ENCODE measurements around the gene DPY19L1.
"Not testable (repeated sequence)": the region's sequence is repeated elsewhere in the genome, so short reads cannot be mapped to it uniquely, and the experiment has no call there.

DNA sequence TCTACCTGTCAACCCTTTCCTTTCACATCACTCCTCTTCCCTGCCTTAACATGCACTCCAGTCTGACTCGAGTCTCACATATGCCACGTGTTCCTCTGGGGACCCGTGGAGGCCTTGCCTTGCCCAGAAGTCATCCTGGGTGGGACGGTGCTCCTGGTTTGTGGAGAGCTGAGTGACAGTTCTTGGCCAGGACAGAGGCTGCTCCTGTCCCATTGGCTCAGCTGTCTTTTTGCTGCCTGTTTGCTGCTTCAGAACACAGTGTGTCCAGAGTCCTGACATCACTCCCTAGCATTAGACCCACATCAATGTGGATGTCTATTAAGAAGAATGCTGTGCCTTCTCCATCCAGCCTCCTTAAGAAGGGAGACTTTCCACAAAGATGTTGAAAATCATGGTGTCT is 116.8 kb downstream of the DPY19L1 start:
- TF ChIP-seq, protein P1, sequence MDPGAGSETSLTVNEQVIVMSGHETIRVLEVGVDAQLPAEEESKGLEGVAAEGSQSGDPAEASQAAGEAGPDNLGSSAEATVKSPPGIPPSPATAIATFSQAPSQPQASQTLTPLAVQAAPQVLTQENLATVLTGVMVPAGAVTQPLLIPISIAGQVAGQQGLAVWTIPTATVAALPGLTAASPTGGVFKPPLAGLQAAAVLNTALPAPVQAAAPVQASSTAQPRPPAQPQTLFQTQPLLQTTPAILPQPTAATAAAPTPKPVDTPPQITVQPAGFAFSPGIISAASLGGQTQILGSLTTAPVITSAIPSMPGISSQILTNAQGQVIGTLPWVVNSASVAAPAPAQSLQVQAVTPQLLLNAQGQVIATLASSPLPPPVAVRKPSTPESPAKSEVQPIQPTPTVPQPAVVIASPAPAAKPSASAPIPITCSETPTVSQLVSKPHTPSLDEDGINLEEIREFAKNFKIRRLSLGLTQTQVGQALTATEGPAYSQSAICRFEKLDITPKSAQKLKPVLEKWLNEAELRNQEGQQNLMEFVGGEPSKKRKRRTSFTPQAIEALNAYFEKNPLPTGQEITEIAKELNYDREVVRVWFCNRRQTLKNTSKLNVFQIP (CRISPR knock-in tag; IDR thresholded peaks at IDR 0.05; ENCODE audit: borderline replicate concordance, low read depth), result not testable (repeated sequence)
- TF ChIP-seq ZC3H10 (CRISPR knock-in tag; IDR thresholded peaks at IDR 0.05); OSR1 (CRISPR knock-in tag; IDR thresholded peaks at IDR 0.05); CREB5 (CRISPR knock-in tag; IDR thresholded peaks at IDR 0.05; ENCODE audit: low read depth); ARNTL (CRISPR knock-in tag; IDR thresholded peaks at IDR 0.05; ENCODE audit: borderline replicate concordance, low read depth); ESRRG (CRISPR knock-in tag; IDR thresholded peaks at IDR 0.05); BACH2 (CRISPR knock-in tag; IDR thresholded peaks at IDR 0.05; ENCODE audit: borderline replicate concordance): not testable (repeated sequence)
- TF ChIP-seq, protein P2, sequence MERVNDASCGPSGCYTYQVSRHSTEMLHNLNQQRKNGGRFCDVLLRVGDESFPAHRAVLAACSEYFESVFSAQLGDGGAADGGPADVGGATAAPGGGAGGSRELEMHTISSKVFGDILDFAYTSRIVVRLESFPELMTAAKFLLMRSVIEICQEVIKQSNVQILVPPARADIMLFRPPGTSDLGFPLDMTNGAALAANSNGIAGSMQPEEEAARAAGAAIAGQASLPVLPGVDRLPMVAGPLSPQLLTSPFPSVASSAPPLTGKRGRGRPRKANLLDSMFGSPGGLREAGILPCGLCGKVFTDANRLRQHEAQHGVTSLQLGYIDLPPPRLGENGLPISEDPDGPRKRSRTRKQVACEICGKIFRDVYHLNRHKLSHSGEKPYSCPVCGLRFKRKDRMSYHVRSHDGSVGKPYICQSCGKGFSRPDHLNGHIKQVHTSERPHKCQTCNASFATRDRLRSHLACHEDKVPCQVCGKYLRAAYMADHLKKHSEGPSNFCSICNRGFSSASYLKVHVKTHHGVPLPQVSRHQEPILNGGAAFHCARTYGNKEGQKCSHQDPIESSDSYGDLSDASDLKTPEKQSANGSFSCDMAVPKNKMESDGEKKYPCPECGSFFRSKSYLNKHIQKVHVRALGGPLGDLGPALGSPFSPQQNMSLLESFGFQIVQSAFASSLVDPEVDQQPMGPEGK (CRISPR knock-in tag; IDR thresholded peaks at IDR 0.05; ENCODE audit: borderline replicate concordance), result not testable (repeated sequence)

Data from SK-N-SH treated with all-trans-retinoic acid at 6 μM for 48 hours (cell line).